Measurements from ENCODE around the gene NF1.
A peak's percentile ranks its signal among the peaks of the same experiment; 100 is the strongest.
"Not testable (repeated sequence)": the region's sequence is repeated elsewhere in the genome, so short reads cannot be mapped to it uniquely, and the experiment has no call there.

NF1 gene

GRCh38 chr17:31202968-31203367 is 108.2 kb downstream of the NF1 start:
- DNase-seq: no peak

GRCh38 chr17:31211352-31212012 is 116.7 kb downstream of the NF1 start:
- no peak for DNase-seq

- peak; percentile 60 to 85 (median 76) for DNase-seq
Observed at GRCh38 chr17:31216031-31216751, 121.4 kb downstream of the NF1 start.

- no peak for DNase-seq
Observed at GRCh38 chr17:31224366-31224765, 129.6 kb downstream of the NF1 start.

DNA sequence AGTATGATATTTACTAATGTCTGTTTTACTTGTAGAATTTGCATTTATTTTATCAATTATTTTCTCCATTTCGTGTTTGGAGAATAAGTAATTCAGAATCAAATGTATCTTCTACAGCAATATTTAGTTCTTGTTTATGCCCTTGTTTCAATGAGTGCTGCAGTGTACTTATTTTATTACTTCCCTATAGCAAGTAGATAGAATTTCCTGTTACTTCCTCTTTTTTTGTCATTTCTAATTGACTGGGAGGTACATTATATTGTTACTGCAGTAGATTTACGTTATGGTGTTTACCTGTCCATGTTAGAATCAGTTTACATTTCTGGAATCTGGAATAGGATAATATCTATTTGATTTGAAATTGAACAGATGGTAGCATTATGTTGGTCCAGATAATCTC is 131.1 kb downstream of the NF1 start:
- peak; percentile 30 to 58 (median 58) for DNase-seq

DNA sequence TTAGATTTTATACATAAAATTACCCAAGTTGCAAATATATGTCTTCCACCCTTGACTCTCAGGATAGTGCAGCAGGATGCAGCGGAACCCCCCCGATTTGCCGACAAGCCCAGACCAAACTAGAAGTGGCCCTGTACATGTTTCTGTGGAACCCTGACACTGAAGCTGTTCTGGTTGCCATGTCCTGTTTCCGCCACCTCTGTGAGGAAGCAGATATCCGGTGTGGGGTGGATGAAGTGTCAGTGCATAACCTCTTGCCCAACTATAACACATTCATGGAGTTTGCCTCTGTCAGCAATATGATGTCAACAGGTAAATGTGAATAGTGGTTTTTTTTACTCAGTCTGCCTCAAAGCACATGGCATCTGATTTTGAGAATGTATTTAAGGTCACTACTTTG is 131.6 kb downstream of the NF1 start:
- DNase-seq: peak in 2 of 3 donors; percentile 7 to 20

GRCh38 chr17:31226950-31227349 is 132.2 kb downstream of the NF1 start:
- DNase-seq: no peak

- no peak for DNase-seq
Observed at GRCh38 chr17:31231852-31232251, 137.1 kb downstream of the NF1 start.

GRCh38 chr17:31235110-31235509 is 140.3 kb downstream of the NF1 start:
- DNase-seq: no peak

DNA sequence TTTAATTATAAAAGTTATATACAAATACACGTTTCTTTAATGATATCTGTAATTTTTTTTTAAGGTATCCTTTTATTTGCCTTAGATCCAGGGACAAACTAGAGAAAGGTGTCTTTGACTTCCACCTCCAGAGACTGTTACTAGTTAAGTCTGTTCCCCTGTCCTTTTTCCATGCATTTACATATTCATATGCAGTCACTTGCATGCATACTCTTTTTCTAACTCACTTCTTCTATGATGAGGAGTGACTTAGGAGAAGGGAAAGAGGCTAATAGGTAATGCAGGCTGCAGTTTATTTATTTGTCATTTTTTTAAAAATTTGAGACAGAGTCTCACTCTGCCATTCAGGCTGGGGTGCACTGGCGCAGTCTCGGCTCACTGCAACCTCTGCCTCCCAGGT is 141.4 kb downstream of the NF1 start:
- DNase-seq: no peak

DNA sequence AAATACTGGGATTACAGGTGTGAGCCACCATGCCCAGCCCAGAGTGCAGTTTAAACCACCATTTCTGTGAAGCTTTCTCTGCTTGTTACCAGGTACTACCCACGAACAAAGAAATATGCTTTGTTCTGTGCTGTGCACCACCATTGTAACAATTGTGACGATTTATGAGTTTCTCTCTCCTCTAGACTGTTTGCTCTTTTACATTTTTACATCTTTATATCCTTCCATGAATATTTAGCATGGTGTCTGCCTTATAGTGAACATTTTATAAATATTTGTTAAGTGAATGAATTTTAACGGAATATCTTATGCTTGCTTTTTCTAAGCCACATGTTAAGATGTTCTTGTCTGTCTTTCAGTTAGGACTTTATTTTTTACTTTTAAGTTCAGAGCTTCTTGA is 141.9 kb downstream of the NF1 start:
- no peak for DNase-seq

- DNase-seq: no peak
Observed at GRCh38 chr17:31241116-31241515, 146.3 kb downstream of the NF1 start.

- no peak for DNase-seq
Observed at GRCh38 chr17:31248986-31249834, 154.4 kb downstream of the NF1 start.

DNA sequence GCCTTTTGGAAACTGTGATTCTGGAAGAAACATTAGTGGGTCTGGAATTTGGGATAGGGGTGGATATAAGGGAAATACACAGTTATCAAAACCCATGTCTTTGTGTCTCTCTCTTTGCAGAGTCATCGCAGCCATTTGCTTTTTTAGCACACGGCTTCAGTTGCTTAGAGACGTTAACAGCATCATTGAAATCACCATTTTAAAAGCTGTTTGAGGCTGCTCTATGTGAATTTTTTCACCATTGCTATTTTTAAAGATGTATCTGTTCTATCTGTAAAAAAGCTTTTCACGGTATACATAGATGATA is 155.0 kb downstream of the NF1 start:
- no peak for DNase-seq

- DNase-seq: no peak
Observed at GRCh38 chr17:31250229-31250628, 155.5 kb downstream of the NF1 start.

DNA sequence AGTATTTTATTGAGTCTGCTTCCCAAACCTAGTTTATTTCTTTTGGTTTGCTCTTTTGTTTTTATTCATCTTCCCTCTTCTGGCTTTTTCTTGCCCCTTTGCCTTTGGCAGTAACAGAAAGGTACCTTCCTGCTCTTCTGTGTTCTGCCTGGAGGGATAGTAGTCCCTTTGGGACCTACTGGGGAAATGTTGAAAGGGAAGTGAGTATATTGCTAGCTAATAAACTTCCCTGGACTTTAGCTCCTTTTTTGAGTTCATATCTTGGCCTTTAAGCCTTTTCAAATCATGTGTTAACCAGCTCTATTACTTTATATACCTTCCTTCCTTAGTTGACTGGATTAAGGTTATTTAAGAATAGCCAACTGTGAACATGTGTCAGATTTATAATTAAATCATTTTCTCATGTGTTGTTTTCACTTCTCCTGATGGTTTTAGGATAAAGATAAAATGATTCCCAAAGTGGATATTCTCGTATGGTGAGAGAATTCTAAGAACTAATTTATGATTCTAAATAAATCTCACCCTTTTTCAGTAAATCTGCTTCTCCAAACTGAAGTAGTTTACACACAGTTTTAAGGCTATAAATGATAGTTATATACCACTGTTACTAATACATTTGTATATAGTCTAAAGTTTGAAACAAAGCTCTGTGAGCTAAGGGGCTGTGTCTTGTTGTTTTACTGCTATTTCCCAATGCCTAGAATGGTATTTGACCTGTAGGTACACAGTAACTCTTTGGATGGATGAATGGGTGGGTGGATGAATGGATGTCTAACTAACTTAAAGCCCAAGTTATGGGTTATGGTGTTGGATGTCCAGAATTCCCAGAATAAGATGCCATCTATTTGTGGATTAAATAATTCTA is 156.6 kb downstream of the NF1 start:
- no peak for DNase-seq

DNA sequence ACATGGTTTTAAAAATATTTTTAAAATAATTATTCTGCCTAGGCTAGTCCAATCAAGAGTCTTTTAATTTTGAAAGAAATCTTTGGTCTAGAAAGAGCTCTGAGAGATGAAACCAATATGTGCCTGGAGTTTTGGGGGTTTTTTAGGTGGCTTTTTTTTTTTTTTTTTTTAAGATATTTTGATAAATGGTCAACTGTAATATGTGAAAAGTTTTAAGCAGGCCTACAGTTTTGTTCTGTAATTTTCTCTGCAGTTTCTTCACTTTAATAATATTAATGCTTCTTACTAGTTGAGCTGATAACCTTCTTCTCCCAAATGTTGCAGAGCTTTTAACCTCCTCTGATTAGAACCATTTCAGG is 157.2 kb downstream of the NF1 start:
- DNase-seq: no peak

DNA sequence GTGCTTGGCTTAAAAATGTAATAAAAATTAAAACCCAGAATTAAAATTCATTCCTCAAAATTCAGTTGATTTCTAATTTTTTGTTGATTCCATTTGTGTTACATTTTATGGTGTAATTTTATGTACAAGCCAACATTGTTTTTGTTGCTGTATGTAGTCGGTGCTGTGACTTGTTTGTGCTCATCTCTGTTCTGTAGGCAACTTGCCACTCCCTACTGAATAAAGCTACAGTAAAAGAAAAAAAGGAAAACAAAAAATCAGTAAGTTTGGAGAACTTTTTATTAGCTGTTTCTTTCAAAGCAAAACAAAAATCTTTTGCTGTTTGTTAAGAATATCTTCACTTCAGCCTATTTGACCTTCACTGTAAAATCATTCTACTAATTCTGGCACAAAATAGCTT is 158.0 kb downstream of the NF1 start:
- DNase-seq: no peak

DNA sequence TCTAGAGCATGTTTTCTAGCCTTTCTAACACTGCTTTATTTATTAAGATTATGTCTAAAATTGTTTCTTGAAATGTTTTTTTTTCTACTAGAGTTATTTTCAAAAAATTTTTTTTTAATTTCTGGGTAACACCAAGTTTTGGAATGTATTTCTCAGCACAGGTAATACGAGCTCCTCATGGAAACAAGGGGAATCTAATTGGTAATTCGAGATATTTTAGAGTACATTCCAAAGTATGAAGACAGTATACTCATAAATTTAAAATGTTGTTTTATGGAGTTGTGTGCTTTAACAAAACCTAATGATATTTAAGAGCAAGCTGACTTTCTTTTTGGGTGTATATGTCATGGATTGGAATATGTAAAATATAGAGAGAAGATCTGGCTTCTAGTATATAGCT is 159.9 kb downstream of the NF1 start:
- no peak for DNase-seq

DNA sequence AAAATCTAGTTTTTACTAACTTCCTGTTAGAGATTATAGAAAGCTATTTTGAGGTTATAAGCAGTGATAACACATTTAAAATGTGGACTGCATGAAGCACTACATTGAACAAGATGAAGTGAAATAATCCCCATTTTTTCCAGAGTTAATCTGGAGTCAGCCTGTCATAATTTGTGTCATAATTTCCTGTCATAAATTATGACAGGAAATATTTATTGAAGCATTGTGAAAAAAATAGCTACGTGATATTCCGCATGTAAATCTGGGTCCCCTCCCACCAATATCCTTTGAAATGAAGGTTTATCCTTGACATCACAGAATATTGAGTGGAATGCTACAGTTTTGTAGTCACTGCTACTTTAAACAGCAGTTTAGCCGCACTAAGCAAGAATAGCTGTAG is 162.2 kb downstream of the NF1 start:
- DNase-seq: no peak

GRCh38 chr17:31260151-31260550 is 165.4 kb downstream of the NF1 start:
- DNase-seq: no peak

GRCh38 chr17:31261601-31262000 is 166.8 kb downstream of the NF1 start:
- no peak for DNase-seq

GRCh38 chr17:31262923-31263322 is 168.1 kb downstream of the NF1 start:
- not testable (repeated sequence) for DNase-seq

All from suppressor macrophage treated with lipopolysaccharide for 1 hour (primary cell).